Stomach smooth muscle (tissue), 2 donors: ENCODE measurements around the gene ZNF678.
A peak's percentile ranks its signal among the peaks of the same experiment; 100 is the strongest.

ENCODE experiments used
- H3K27ac ChIP-seq: one replicate; pipeline ENCODE4 v1.7.0; 2013; ENCODE audit warnings: mild to moderate bottlenecking, low read length, inconsistent platforms
- H3K27me3 ChIP-seq, 2 donors: one replicate each; pipeline ENCODE4 v1.7.0; 2013; ENCODE audit warnings: low read length in 2 of 2; ENCODE audit not compliant: insufficient read depth in 2 of 2, control insufficient read depth in 1 of 2
- H3K36me3 ChIP-seq, 2 donors: one replicate each; pipeline ENCODE4 v1.7.0; 2013; ENCODE audit warnings: low read length in 2 of 2; ENCODE audit not compliant: control insufficient read depth in 2 of 2, insufficient read depth in 2 of 2
- H3K4me1 ChIP-seq: one replicate; pipeline ENCODE4 v1.7.0; 2013; ENCODE audit warnings: low read length; ENCODE audit not compliant: control insufficient read depth, insufficient read depth
- H3K4me3 ChIP-seq, 2 donors: one replicate each; pipeline ENCODE4 v1.7.0; 2013; ENCODE audit warnings: low read length in 2 of 2
- H3K9ac ChIP-seq, 2 donors: one replicate each; pipeline ENCODE4 v1.7.0; 2013; ENCODE audit warnings: low read length in 2 of 2, mild to moderate bottlenecking in 1 of 2
- H3K9me3 ChIP-seq, 2 donors: one replicate each; pipeline ENCODE4 v1.7.0; 2013; ENCODE audit warnings: low read length in 2 of 2; ENCODE audit not compliant: control insufficient read depth in 2 of 2
- donor health status: healthy.
- donor health status: Pancreatic carcinoma.

The ZNF678 gene

GRCh38 chr1:227556288-227556687 lies 7.1 kb upstream of the ZNF678 start:
- H3K36me3 ChIP-seq: no peaks in the 10 kb centered on the region
- no peaks in the 10 kb centered on the region for H3K9me3 ChIP-seq
- no peaks in the 10 kb centered on the region for H3K4me1 ChIP-seq
- H3K4me3 ChIP-seq: no peak overlapping the region
- no peak overlapping the region for H3K9ac ChIP-seq
- no peak overlapping the region for H3K27ac ChIP-seq
- H3K27me3 ChIP-seq: peaks cover 18 to 26% of the 10 kb centered on the region in 2 donors

- Histone ChIP-seq H3K4me1 (no peaks in the 10 kb centered on the region), H3K36me3 (no peaks in the 10 kb centered on the region), H3K27me3 (peaks cover 22 to 29% of the 10 kb centered on the region in 2 donors), H3K4me3 (no peak overlapping the region), H3K9ac (no peak overlapping the region), H3K9me3 (no peaks in the 10 kb centered on the region), H3K27ac (no peak overlapping the region)
These were observed 5.2 kb upstream of the ZNF678 start for GRCh38 chr1:227557962-227558725.

GRCh38 chr1:227558732-227559262 lies 4.6 kb upstream of the ZNF678 start:
- H3K27me3 ChIP-seq: peaks cover 22 to 29% of the 10 kb centered on the region in 2 donors
- peaks cover under 1% of the 10 kb centered on the region for H3K4me1 ChIP-seq
- no peaks in the 10 kb centered on the region for H3K36me3 ChIP-seq
- no peak overlapping the region for H3K4me3 ChIP-seq
- H3K27ac ChIP-seq: no peak overlapping the region
- H3K9me3 ChIP-seq: no peaks in the 10 kb centered on the region
- no peak overlapping the region for H3K9ac ChIP-seq

GRCh38 chr1:227559499-227559898 lies 3.9 kb upstream of the ZNF678 start:
- Histone ChIP-seq H3K4me3 (no peak overlapping the region), H3K9me3 (no peaks in the 10 kb centered on the region), H3K4me1 (peaks cover 4% of the 10 kb centered on the region), H3K27ac (no peak overlapping the region), H3K27me3 (peaks cover 22 to 29% of the 10 kb centered on the region in 2 donors), H3K36me3 (no peaks in the 10 kb centered on the region), H3K9ac (no peak overlapping the region)

- H3K27me3 ChIP-seq: peaks cover 22 to 29% of the 10 kb centered on the region in 2 donors
- no peaks in the 10 kb centered on the region for H3K9me3 ChIP-seq
- H3K4me1 ChIP-seq: peaks cover 4% of the 10 kb centered on the region
- H3K4me3 ChIP-seq: no peak overlapping the region
- no peaks in the 10 kb centered on the region for H3K36me3 ChIP-seq
- no peak overlapping the region for H3K9ac ChIP-seq
- H3K27ac ChIP-seq: no peak overlapping the region
These were observed 3.4 kb upstream of the ZNF678 start for GRCh38 chr1:227559926-227560325.

GRCh38 chr1:227560393-227561173 lies 2.8 kb upstream of the ZNF678 start:
- Histone ChIP-seq H3K9ac (no peak overlapping the region), H3K27ac (no peak overlapping the region), H3K36me3 (no peaks in the 10 kb centered on the region), H3K9me3 (no peaks in the 10 kb centered on the region), H3K27me3 (peaks cover 22 to 29% of the 10 kb centered on the region in 2 donors), H3K4me1 (peaks cover 4% of the 10 kb centered on the region), H3K4me3 (peak overlapping the region; percentile 29 to 31)

GRCh38 chr1:227561241-227561907 lies 2.0 kb upstream of the ZNF678 start:
- Histone ChIP-seq H3K9me3 (no peaks in the 10 kb centered on the region), H3K36me3 (no peaks in the 10 kb centered on the region), H3K4me1 (peaks cover 6% of the 10 kb centered on the region), H3K27ac (no peak overlapping the region), H3K9ac (no peak overlapping the region), H3K27me3 (peaks cover 22 to 29% of the 10 kb centered on the region in 2 donors), H3K4me3 (peak overlapping the region; percentile 29 to 31)

- H3K36me3 ChIP-seq: no peaks in the 10 kb centered on the region
- no peak overlapping the region for H3K4me3 ChIP-seq
- H3K27me3 ChIP-seq: peaks cover 22 to 29% of the 10 kb centered on the region in 2 donors
- no peak overlapping the region for H3K9ac ChIP-seq
- H3K9me3 ChIP-seq: no peaks in the 10 kb centered on the region
- no peak overlapping the region for H3K27ac ChIP-seq
- peaks cover 6% of the 10 kb centered on the region for H3K4me1 ChIP-seq
These were observed 1.3 kb upstream of the ZNF678 start for GRCh38 chr1:227562037-227562436.

- peaks cover 22 to 29% of the 10 kb centered on the region in 2 donors for H3K27me3 ChIP-seq
- no peaks in the 10 kb centered on the region for H3K36me3 ChIP-seq
- peak overlapping the region; percentile 59 to 95 for H3K4me3 ChIP-seq
- no peak overlapping the region for H3K9ac ChIP-seq
- H3K27ac ChIP-seq: no peak overlapping the region
- no peaks in the 10 kb centered on the region for H3K9me3 ChIP-seq
- peaks cover 6% of the 10 kb centered on the region for H3K4me1 ChIP-seq
These were observed 428 bp upstream of the ZNF678 start for GRCh38 chr1:227562933-227563323.

GRCh38 chr1:227567256-227567655 lies 3.9 kb downstream of the ZNF678 start:
- Histone ChIP-seq H3K9ac (no peak overlapping the region), H3K27me3 (no peaks in the 10 kb centered on the region), H3K4me3 (no peak overlapping the region), H3K9me3 (no peaks in the 10 kb centered on the region), H3K36me3 (no peaks in the 10 kb centered on the region), H3K4me1 (peaks cover 6% of the 10 kb centered on the region), H3K27ac (no peak overlapping the region)
